ENCODE data around the gene PCBD2. TPM values are rescaled to one million over a fixed set of nuclear protein-coding genes. Genes with fewer than 3 reads are reported as not detected.
"Not testable (repeated sequence)": the region's sequence is repeated elsewhere in the genome, so short reads cannot be mapped to it uniquely, and the experiment has no call there.

Gene PCBD2
- total RNA-seq, 2 donors from 2014 or later: 7.4 to 8.8 TPM

DNA sequence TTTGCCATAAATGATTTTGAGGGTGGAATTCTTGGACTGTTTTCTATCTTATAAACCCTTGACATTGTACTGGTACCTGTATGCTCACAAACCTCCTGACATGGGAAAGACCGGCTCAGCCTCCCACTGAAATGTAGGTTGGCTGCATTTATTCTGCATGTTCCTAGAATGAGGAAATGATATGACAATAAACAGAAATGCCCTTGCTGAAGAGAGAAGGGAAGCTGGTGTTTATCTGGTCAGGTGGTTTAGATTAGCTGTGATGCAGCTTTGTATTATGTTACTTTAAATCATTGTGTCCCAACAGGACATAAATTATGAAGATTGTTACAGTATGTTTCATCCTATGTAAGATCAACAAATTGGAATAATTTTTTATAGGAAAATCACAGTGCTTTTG is 39.7 kb downstream of the PCBD2 start:
- intact Hi-C loops (cut with DNase I): no loop called here
- DNase-seq (ENCODE audit: low spot score): no peak

DNA sequence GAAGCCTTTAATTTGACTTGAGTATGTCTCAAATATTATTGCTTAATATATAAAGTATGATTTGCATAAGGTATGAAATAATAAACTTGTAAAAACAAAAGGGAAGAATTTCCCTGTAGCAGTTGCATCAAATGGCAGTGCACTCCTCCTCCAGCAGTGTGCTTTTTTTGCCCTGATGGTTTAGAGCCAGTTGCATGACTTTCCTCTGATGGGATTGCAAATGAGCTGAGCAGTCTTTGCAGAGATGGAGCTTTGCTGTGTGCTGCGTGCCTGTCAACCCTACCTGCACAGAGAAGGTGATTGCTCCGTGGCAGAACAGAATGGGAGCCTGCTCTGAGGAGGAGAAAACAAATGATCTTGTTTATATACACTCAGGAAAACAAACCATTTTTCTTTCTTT is 40.1 kb downstream of the PCBD2 start:
- intact Hi-C loops (cut with DNase I): no loop called here
- DNase-seq (ENCODE audit: low spot score): no peak

DNA sequence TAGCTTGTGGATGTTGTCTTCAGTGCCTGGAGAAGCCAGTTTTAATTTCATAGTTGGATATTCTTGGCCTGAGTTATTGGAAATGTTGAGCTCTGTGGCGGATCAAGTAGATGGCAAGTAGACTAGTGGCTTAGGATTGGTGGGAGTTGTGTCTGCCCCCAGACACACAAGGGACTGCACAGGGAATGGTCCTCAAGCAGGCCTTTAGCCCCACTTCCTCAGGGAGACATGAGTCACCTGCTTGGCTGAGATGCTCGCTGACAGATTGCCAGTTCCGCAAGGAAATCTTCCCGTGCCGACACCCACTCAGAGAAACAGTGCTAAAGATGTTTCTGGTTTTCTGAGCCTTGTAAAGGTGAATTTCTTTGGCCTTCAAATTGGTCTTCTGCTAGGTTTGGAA is 44.0 kb downstream of the PCBD2 start:
- no peak for DNase-seq (ENCODE audit: low spot score)

GRCh38 chr5:134949316-134949715 is 44.4 kb downstream of the PCBD2 start:
- intact Hi-C loops (cut with DNase I): no loop called here

More for the DNA sequence above, 44.0 kb downstream of the PCBD2 start:
- intact Hi-C loops (cut with DNase I): no loop called here

GRCh38 chr5:134957920-134958608 is 53.1 kb downstream of the PCBD2 start:
- DNase-seq (ENCODE audit: low spot score): no peak

More at GRCh38 chr5:134949316-134949715, 44.4 kb downstream of the PCBD2 start:
- DNase-seq (ENCODE audit: low spot score): no peak

GRCh38 chr5:134958755-134959154 is 53.8 kb downstream of the PCBD2 start:
- DNase-seq (ENCODE audit: low spot score): no peak
- intact Hi-C loops (cut with DNase I): no loop called here

More at GRCh38 chr5:134957920-134958608, 53.1 kb downstream of the PCBD2 start:
- intact Hi-C loops (cut with DNase I): no loop called here

DNA sequence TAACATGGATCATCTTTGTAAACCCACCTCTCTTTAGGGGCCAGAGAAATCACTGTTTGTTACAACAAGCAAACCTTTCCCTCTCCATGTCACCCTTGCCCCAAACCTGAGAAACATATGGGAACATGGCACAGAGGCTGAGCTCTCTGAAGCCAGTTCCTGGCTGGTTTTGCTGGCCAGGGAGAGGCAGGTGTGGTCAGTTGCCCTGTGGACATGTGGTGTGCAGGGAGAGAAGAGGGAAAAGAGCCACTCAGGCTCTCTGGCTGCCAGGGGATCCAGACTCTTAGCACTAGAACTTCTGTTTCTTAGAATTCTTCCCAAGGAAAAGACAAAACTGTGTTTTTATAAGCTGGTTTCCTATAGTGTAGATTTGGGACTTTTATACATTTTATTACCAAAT is 58.2 kb downstream of the PCBD2 start:
- intact Hi-C loops (cut with DNase I): no loop called here
- DNase-seq (ENCODE audit: low spot score): no peak

DNA sequence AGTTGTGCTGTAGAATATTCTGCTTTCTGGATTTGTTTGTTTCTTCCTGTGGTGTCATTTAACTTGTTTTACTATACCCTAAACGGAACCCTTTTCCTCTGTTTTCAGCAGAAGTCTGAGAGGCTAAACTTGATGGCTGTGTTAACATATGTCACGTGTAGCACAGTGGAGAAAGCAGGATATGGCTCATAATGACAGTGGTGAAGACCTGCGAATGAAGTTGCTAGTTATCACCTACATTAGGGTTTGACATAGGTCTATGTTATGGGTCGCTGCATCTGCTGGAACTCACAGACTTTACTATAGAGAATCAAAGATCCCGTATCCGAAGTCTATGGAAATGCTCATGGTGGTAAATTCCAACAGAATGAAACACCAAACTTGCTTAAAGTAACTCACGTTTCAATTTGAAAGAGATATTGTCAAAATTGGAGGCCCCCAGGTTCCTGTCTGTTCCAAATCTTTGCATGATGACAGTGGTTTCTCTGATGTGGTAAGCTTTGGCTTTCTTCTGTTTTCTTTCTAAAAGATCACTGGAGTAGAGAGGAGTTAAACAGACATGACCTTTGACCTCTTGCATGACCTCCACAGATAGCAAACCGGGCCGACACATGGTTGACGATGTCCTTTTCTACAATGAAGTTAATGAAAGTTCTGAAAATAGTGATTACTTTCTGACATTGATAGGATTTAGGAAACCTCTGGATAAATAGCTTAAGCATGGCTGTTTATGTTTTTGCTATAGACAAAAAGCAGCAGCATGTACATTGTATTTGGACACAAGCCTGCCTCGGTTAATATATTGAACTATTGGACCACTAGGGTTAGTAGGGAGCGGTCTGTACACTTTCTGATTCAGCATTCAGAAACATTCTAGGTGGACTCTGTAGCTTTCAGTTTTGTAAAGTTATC is 59.7 kb downstream of the PCBD2 start:
- intact Hi-C loops (cut with DNase I): no loop called here
- no peak for DNase-seq (ENCODE audit: low spot score)

DNA sequence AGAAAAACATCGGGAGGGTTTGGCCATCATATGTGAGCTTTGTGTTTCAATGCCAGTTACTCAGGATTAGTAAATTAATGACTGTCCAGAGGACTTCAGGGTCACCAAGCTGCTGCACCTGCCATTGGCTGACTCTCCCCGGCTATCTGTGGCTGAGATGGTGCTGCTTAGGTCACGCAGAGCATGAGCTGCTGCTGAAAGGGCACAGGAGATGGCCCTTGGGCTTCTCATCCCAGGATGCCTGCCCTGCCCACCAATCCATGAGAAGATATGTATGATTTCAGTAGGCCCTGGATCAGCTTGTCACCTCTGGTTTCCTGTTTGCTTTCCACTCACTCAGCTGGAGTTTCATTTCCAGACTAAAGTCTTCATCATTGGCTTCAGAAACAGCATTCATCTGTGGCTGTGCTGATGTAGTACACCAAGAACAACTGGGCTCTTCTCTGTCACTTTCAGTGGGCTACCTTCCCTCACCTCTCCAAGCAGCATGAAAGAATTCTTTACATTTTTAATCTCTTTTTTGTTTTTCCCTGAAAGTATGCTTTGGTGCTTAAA is 60.4 kb downstream of the PCBD2 start:
- intact Hi-C loops (cut with DNase I): no loop called here
- no peak for DNase-seq (ENCODE audit: low spot score)

GRCh38 chr5:134967607-134968006 is 62.7 kb downstream of the PCBD2 start, which contains the start of gene CATSPER3:
Gene CATSPER3 (plus strand): TSS chr5:134967907. CDS start chr5:134967992, 85 bp downstream.
- DNase-seq (ENCODE audit: low spot score): no peak
- intact Hi-C loops (cut with DNase I): no loop called here

GRCh38 chr5:134968055-134968454 is 63.1 kb downstream of the PCBD2 start:
- intact Hi-C loops (cut with DNase I): no loop called here
- DNase-seq (ENCODE audit: low spot score): no peak

DNA sequence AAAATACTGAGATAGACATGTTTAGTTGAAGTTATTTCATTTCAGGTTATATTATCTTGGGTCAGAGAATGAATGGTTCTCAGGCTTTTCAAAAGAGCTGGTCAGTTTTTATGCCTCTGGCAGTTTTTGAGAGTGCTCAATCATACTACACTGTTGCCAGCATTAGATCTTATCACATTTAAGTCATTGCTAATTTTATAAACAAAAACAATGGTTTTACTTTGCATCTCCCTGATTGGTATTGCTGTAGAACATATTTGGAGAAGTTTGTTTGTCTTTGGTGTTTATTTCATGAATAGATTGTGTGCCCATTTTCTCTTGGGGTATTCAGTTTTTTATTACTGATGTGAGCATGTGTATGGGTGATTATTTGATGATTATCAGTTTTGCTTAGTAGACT is 64.2 kb downstream of the PCBD2 start:
- DNase-seq (ENCODE audit: low spot score): no peak
- intact Hi-C loops (cut with DNase I): no loop called here

- DNase-seq (ENCODE audit: low spot score): no peak
- intact Hi-C loops (cut with DNase I): no loop called here
Measured at GRCh38 chr5:134975078-134975715, 70.3 kb downstream of the PCBD2 start.

DNA sequence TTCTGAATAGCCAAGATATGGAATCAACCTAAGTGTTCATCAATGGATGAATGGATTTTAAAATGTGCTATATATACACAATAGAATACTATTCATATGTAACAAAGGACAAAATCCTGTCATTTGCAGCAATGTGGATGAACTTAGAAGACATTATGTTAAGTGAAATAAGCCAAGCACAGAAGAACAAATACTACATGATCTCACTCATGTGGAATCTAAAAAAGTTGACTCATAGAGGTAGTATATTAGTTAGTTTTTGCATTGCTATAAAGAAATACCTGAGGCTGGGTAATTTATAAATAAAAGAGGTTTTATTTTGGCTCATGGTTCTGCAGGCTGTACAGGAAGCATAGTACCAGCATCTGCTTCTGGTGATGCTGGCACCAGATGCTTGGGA is 70.9 kb downstream of the PCBD2 start:
- intact Hi-C loops (cut with DNase I): no loop called here
- no peak for DNase-seq (ENCODE audit: low spot score)

DNA sequence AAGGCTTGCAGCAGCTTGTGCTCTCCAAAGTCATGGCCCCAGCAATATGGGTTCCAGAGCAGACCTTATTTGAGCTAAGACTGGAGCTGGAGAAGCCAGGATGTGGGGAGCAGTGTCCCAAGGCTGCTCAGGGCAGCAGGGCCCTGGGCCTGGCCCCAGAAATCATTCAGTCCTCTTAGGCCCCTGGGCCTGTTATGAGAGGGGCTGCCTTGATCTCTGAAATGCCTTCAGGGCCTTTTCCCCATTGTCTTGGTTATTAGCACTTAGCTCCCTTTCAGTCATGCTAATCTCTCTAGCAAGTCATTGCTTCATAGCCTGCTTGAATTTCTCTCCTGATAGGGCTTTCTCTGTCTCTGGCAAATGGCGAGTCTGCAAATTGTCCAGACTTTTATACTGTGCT is 71.9 kb downstream of the PCBD2 start:
- intact Hi-C loops (cut with DNase I): no loop called here
- DNase-seq (ENCODE audit: low spot score): no peak

DNA sequence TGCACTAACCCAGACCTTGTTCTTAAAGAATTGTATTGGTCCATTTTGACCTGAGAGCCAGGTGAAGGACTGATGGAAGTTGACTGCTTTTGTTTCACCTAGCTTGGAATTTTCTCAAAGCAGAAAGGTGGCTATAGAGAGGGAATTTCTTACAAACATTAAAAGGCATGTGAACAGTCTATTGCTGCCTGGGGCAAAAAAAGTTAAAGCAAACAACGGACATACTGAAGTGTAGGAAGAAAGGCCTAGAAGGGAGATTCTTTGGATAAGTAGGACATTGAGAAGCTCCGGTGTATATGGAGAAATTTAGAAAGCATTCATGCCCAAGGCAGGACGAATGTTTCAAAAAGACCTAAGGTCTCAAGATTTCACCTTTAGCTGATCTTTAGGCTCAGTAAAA is 74.5 kb downstream of the PCBD2 start:
- no peak for DNase-seq (ENCODE audit: low spot score)
- intact Hi-C loops (cut with DNase I): no loop called here

DNA sequence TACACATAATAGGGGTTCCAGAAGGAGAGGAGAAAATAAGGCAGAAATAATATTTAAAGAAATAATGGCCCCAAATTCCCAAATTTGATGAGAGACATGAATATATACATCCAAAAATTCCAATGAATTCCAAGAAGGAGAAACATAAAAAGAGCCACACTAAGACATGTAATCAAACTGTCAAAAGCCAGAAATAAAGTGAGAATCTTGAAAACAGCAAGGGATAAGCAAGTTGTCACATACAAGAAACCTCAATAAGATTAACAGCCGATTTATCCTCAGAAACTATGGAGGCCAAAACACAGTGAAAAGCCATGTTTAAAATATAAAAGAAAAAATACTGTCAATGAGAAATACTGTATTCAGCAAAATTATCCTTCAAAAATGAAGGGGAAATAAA is 77.3 kb downstream of the PCBD2 start:
- DNase-seq (ENCODE audit: low spot score): no peak
- intact Hi-C loops (cut with DNase I): no loop called here

- intact Hi-C loops (cut with DNase I): no loop called here
- no peak for DNase-seq (ENCODE audit: low spot score)
Measured at GRCh38 chr5:134989266-134989830, 84.4 kb downstream of the PCBD2 start.

DNA sequence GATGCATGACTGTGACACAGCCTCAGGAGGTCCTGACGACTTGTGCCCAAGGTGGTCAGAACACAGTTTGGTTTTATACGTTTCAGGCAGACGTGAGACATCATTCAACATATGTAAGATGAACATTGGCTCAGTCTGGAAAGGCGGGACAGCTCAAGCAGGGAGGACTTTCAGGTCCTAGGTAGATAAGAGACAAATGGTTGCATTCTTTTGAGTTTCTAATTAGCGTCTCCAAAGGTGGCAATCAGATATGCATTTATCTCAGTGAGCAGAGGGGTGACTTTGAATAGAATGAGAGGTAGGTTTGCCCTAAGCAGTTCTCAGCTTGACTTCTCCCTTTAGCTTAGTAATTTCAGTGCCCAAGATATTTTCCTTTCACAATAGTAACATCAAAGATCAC is 85.3 kb downstream of the PCBD2 start:
- intact Hi-C loops (cut with DNase I); DNase-seq (ENCODE audit: low spot score): not testable (repeated sequence)
